KMS-11 (cell line): Measurements from ENCODE around the gene BCL2L15.

Source experiments
- H2AFZ ChIP-seq: fragments of 200-600 bp; sonication (generic); 2 replicates; pipeline ENCODE4 v1.6.1; 2016; ENCODE audit warnings: antibody characterized with exemption, mixed run types, low read depth
- H3K27ac ChIP-seq: fragments of 200-600 bp; sonication (generic); 2 replicates; pipeline ENCODE4 v1.6.1; 2016; ENCODE audit warnings: mild to moderate bottlenecking, mixed run types
- H3K27me3 ChIP-seq: fragments of 200-600 bp; sonication (generic); 2 replicates; pipeline ENCODE4 v1.6.1; 2017; ENCODE audit warnings: mild to moderate bottlenecking, low read depth, mixed run types, moderate library complexity; ENCODE audit not compliant: insufficient read depth
- H3K36me3 ChIP-seq: fragments of 200-600 bp; sonication (generic); 2 replicates; pipeline ENCODE4 v1.6.1; 2017; ENCODE audit warnings: mild to moderate bottlenecking, mixed run types; ENCODE audit not compliant: insufficient read depth
- H3K4me1 ChIP-seq: fragments of 200-600 bp; sonication (generic); 2 replicates; pipeline ENCODE4 v1.6.1; 2016; ENCODE audit warnings: mild to moderate bottlenecking, low read depth, mixed run types; ENCODE audit not compliant: poor library complexity, severe bottlenecking
- H3K4me2 ChIP-seq: fragments of 200-600 bp; sonication (generic); 2 replicates; pipeline ENCODE4 v1.7.0; 2016; ENCODE audit warnings: mild to moderate bottlenecking, mixed run types
- H3K4me3 ChIP-seq: fragments of 200-600 bp; sonication (generic); IDR thresholded peaks from 2 replicates; pipeline ENCODE4 v1.6.1; 2017; ENCODE audit warnings: low read depth, low read length, mixed read lengths; ENCODE audit not compliant: insufficient read depth
- H3K79me2 ChIP-seq: fragments of 200-600 bp; sonication (generic); 2 replicates; pipeline ENCODE4 v1.6.1; 2016; ENCODE audit warnings: low read depth, mixed run types; ENCODE audit not compliant: insufficient read depth
- H3K9ac ChIP-seq: fragments of 200-600 bp; sonication (generic); 2 replicates; pipeline ENCODE4 v1.6.1; 2016; ENCODE audit warnings: mild to moderate bottlenecking, mixed run types
- H4K20me1 ChIP-seq: fragments of 200-600 bp; sonication (generic); 2 replicates; pipeline ENCODE4 v1.6.1; 2016; ENCODE audit warnings: mild to moderate bottlenecking, mixed run types; ENCODE audit not compliant: insufficient read depth
- TF ChIP-seq, protein P1 (sequence below): fragments of 200-600 bp; sonication (generic); conservative IDR thresholded peaks from 2 replicates; pipeline ENCODE4 v1.6.1; 2017; ENCODE audit warnings: low read depth, mild to moderate bottlenecking, antibody characterized with exemption, low read length, moderate library complexity, mixed read lengths

BCL2L15 gene

DNA sequence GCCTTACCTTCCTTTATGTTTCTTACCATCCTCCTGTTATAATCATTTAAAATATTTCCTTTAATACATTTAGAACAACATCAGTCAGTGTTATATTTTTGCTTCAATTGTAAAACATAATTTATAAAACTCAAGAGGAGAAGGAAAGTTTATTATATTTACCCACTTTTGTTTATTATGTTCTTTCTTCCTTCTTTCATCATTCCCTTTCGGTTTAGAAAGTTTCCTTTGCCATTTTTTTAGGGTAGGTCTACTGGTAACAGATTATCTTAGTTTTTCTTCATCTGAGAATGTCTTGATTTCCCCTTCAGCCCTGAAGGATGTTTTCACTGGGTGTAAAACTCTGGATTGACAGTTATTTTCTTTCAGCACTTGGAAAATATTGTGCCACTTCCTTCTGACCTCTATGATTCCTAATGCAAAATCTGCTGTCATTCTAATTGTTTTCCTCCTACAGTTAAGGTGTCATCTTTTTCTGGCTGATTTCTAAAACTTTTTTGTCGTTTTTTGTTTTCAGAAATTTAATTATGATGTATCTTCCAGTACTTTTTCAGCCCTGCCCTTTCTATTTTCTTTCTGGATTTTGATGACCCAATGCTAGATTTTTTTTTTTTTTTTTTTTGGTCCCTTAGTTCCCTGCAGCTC is 40.9 kb downstream of the BCL2L15 start:
- no peak overlapping the region for H3K27ac ChIP-seq
- H3K27me3 ChIP-seq, result no peaks in the 10 kb centered on the region
- H3K79me2 ChIP-seq, result no peaks in the 10 kb centered on the region
- TF ChIP-seq, protein P1, sequence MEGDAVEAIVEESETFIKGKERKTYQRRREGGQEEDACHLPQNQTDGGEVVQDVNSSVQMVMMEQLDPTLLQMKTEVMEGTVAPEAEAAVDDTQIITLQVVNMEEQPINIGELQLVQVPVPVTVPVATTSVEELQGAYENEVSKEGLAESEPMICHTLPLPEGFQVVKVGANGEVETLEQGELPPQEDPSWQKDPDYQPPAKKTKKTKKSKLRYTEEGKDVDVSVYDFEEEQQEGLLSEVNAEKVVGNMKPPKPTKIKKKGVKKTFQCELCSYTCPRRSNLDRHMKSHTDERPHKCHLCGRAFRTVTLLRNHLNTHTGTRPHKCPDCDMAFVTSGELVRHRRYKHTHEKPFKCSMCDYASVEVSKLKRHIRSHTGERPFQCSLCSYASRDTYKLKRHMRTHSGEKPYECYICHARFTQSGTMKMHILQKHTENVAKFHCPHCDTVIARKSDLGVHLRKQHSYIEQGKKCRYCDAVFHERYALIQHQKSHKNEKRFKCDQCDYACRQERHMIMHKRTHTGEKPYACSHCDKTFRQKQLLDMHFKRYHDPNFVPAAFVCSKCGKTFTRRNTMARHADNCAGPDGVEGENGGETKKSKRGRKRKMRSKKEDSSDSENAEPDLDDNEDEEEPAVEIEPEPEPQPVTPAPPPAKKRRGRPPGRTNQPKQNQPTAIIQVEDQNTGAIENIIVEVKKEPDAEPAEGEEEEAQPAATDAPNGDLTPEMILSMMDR, result no peak
- H2AFZ ChIP-seq, result no peak overlapping the region
- H3K4me1 ChIP-seq, result no peaks in the 10 kb centered on the region
- no peaks in the 10 kb centered on the region for H4K20me1 ChIP-seq
- H3K36me3 ChIP-seq, result no peaks in the 10 kb centered on the region
- no peak overlapping the region for H3K9ac ChIP-seq
- no peak overlapping the region for H3K4me2 ChIP-seq
- H3K4me3 ChIP-seq, result no peak overlapping the region

DNA sequence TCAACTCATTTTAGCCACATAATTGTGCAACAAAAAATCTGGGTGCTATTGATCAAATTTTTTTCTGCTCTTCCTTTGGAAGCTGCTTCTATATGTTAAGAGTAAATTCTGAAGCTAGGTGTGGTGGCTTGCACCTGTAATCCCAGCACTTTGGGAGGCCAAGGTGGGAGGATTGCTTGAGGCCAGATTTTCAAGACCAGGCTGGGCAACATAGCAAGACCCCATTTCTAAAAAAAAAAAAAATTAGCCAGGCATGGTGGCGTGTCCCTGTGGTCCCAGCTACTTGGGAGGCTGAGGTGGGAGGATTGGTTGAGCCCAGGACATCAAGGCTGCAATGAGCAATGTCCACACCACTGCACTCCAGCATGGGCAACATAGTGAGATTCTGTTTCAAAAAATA is 50.8 kb downstream of the BCL2L15 start:
- Histone ChIP-seq H2AFZ (no peak overlapping the region), H3K27me3 (no peaks in the 10 kb centered on the region), H3K4me1 (peaks cover 7% of the 10 kb centered on the region), H3K27ac (no peak overlapping the region), H3K9ac (no peak overlapping the region), H3K36me3 (no peaks in the 10 kb centered on the region), H4K20me1 (no peaks in the 10 kb centered on the region), H3K4me2 (no peak overlapping the region), H3K79me2 (no peaks in the 10 kb centered on the region), H3K4me3 (no peak overlapping the region)
- TF ChIP-seq, protein P1, result no peak

DNA sequence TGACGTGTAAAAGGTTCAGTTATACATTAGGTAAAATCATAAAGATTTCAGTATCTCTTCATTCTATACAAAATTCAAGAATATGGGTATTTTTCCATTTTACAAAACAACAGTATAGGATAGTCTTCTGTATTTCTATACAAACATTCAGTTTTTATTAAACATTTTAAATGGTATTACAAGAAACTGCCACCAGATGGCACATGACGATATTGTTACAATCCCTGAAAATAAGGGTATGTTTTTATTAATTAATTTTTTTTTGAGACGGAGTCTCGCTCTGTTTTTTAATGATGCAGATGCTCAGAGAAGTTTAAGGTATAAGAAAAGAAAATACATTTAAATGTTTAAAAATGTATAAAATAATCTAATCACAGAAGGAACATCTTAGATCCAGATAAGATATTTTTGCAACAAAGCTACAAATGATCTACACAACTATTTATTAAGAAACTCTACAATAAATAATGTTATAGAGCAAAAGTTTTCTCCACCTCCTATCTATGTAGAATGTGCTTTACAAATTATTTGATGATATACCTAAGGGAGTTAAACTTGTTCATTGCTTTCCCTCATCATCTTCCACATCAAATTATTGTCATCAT is 51.6 kb downstream of the BCL2L15 start:
- H2AFZ ChIP-seq, result no peak overlapping the region
- H3K27ac ChIP-seq, result no peak overlapping the region
- H3K4me3 ChIP-seq, result no peak overlapping the region
- peaks cover 7% of the 10 kb centered on the region for H3K4me1 ChIP-seq
- H4K20me1 ChIP-seq, result no peaks in the 10 kb centered on the region
- H3K27me3 ChIP-seq, result no peaks in the 10 kb centered on the region
- H3K9ac ChIP-seq, result no peak overlapping the region
- no peaks in the 10 kb centered on the region for H3K36me3 ChIP-seq
- TF ChIP-seq, protein P1, result no peak; the same call in 1 of the 2 replicates
- no peak overlapping the region for H3K4me2 ChIP-seq
- H3K79me2 ChIP-seq, result no peaks in the 10 kb centered on the region

DNA sequence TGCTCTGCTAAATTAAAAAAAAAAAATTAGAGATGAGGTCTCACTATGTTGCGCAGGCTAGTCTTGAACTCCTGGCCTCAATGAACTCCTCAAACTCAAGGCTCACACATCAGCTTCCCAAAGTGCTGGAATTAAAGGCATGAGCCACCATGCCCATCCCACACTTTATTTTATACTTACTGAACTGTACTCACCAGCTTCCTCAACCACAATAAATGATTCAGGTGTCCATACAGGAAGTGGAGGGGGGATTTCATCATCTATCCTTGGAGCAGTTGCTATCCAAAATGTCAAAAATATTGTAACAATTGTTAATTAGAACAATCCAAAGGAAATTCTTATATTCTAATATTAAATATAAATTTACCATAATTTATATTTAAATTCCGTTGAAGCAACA is 52.7 kb downstream of the BCL2L15 start:
- Histone ChIP-seq H3K27ac (no peak overlapping the region), H3K4me1 (peaks cover 7% of the 10 kb centered on the region)
- TF ChIP-seq, protein P1, result no peak

More for the DNA sequence above, 52.7 kb downstream of the BCL2L15 start:
- no peak overlapping the region for H3K4me3 ChIP-seq
- no peak overlapping the region for H3K4me2 ChIP-seq
- no peaks in the 10 kb centered on the region for H4K20me1 ChIP-seq
- no peaks in the 10 kb centered on the region for H3K79me2 ChIP-seq
- H2AFZ ChIP-seq, result no peak overlapping the region
- no peaks in the 10 kb centered on the region for H3K27me3 ChIP-seq
- no peaks in the 10 kb centered on the region for H3K36me3 ChIP-seq
- no peak overlapping the region for H3K9ac ChIP-seq
